ENCODE data around the gene TSPEAR.

Gene TSPEAR

GRCh38 chr21:44537930-44538911 lies 173.2 kb downstream of the TSPEAR start:
- no peak for DNase-seq

- DNase-seq = no peak
Observed at GRCh38 chr21:44535963-44536362, 175.4 kb downstream of the TSPEAR start.

- DNase-seq = no peak
Observed at GRCh38 chr21:44534688-44535087, 176.7 kb downstream of the TSPEAR start.

- DNase-seq = no peak
Observed at GRCh38 chr21:44533891-44534627, 177.3 kb downstream of the TSPEAR start.

- no peak for DNase-seq
Observed at GRCh38 chr21:44533121-44533890, 178.1 kb downstream of the TSPEAR start.

GRCh38 chr21:44532712-44533111 lies 178.7 kb downstream of the TSPEAR start:
- no peak for DNase-seq

- DNase-seq = no peak
Observed at GRCh38 chr21:44531606-44532564, 179.5 kb downstream of the TSPEAR start.

- no peak for DNase-seq
Observed at GRCh38 chr21:44530903-44531605, 180.3 kb downstream of the TSPEAR start.

- no peak for DNase-seq
Observed at GRCh38 chr21:44530221-44530902, 181.0 kb downstream of the TSPEAR start.

GRCh38 chr21:44529503-44530125 lies 181.8 kb downstream of the TSPEAR start:
- no peak for DNase-seq

GRCh38 chr21:44529011-44529421 lies 182.4 kb downstream of the TSPEAR start:
- no peak for DNase-seq

GRCh38 chr21:44528634-44528995 lies 182.8 kb downstream of the TSPEAR start:
- no peak for DNase-seq

GRCh38 chr21:44527983-44528633 lies 183.3 kb downstream of the TSPEAR start:
- no peak for DNase-seq

GRCh38 chr21:44527156-44527982 lies 184.0 kb downstream of the TSPEAR start:
- DNase-seq = no peak

- DNase-seq = no peak
Observed at GRCh38 chr21:44526096-44526997, 185.0 kb downstream of the TSPEAR start.

- no peak for DNase-seq
Observed at GRCh38 chr21:44525391-44526095, 185.8 kb downstream of the TSPEAR start.
